ENCODE data around the gene KANSL1L.

KANSL1L gene

GRCh38 chr2:210063306-210063705, 107.9 kb downstream of the KANSL1L start:
- no peak for DNase-seq

- DNase-seq: no peak
Observed at GRCh38 chr2:210055825-210056224, 115.4 kb downstream of the KANSL1L start.

- no peak for DNase-seq
Observed at GRCh38 chr2:210054696-210055095, 116.5 kb downstream of the KANSL1L start.

- DNase-seq: no peak
Observed at GRCh38 chr2:210050885-210051284, 120.3 kb downstream of the KANSL1L start.

- DNase-seq: no peak
Observed at GRCh38 chr2:210049831-210050230, 121.4 kb downstream of the KANSL1L start.

GRCh38 chr2:210046851-210047500, 124.2 kb downstream of the KANSL1L start:
- DNase-seq: peak; percentile 61

- DNase-seq: no peak
Observed at GRCh38 chr2:210038078-210038477, 133.1 kb downstream of the KANSL1L start.

GRCh38 chr2:210035679-210036078, 135.5 kb downstream of the KANSL1L start:
- DNase-seq: no peak

GRCh38 chr2:210034087-210034683, 137.0 kb downstream of the KANSL1L start:
- no peak for DNase-seq

GRCh38 chr2:210028178-210028577, 143.0 kb downstream of the KANSL1L start:
- DNase-seq: no peak

- DNase-seq: no peak
Observed at GRCh38 chr2:210027608-210028007, 143.6 kb downstream of the KANSL1L start.

- no peak for DNase-seq
Observed at GRCh38 chr2:210022824-210023223, 148.4 kb downstream of the KANSL1L start.

- no peak for DNase-seq
Observed at GRCh38 chr2:210020138-210020537, 151.1 kb downstream of the KANSL1L start.

GRCh38 chr2:210009896-210010295, 161.3 kb downstream of the KANSL1L start:
- no peak for DNase-seq

- no peak for DNase-seq
Observed at GRCh38 chr2:210009126-210009525, 162.1 kb downstream of the KANSL1L start.

- DNase-seq: peak; percentile 92
Observed at GRCh38 chr2:210007895-210008294, 163.3 kb downstream of the KANSL1L start.

- DNase-seq: peak; percentile 80
Observed at GRCh38 chr2:210004881-210005280, 166.3 kb downstream of the KANSL1L start.

- DNase-seq: peak; percentile 83
Observed at GRCh38 chr2:210003359-210003758, 167.8 kb downstream of the KANSL1L start.

- DNase-seq: peak; percentile 98
Observed at GRCh38 chr2:210002158-210003157, 168.8 kb downstream of the KANSL1L start, which contains the start of gene RPE. Gene RPE (plus strand): TSS chr2:210002638. CDS start chr2:210002662, 24 bp downstream.

- no peak for DNase-seq
Observed at GRCh38 chr2:210000464-210001324, 170.5 kb downstream of the KANSL1L start.

- DNase-seq: no peak
Observed at GRCh38 chr2:209998596-209998995, 172.6 kb downstream of the KANSL1L start.

GRCh38 chr2:209993968-209994367, 177.2 kb downstream of the KANSL1L start:
- DNase-seq: no peak

Measured in inflammatory macrophage treated with lipopolysaccharide for 4 hours (primary cell).